ENCODE data around the gene GPC6.

Gene GPC6

GRCh38 chr13:93685900-93686299, 459.3 kb downstream of the GPC6 start:
- H3K4me3 ChIP-seq (ENCODE audit: low read depth, low read length): no peak overlapping the region
- TF ChIP-seq CTCF (IDR thresholded peaks at IDR 0.05; ENCODE audit: low read depth, low read length): no peak

- TF ChIP-seq CTCF (IDR thresholded peaks at IDR 0.05; ENCODE audit: low read depth, low read length): no peak
- H3K4me3 ChIP-seq (ENCODE audit: low read depth, low read length): no peak overlapping the region
Measured at GRCh38 chr13:93686399-93686798, 459.8 kb downstream of the GPC6 start.

GRCh38 chr13:93687261-93687660, 460.7 kb downstream of the GPC6 start:
- no peak for TF ChIP-seq CTCF (IDR thresholded peaks at IDR 0.05; ENCODE audit: low read depth, low read length)
- no peak overlapping the region for H3K4me3 ChIP-seq (ENCODE audit: low read depth, low read length)

- TF ChIP-seq CTCF (IDR thresholded peaks at IDR 0.05; ENCODE audit: low read depth, low read length): no peak
- no peak overlapping the region for H3K4me3 ChIP-seq (ENCODE audit: low read depth, low read length)
Measured at GRCh38 chr13:93689333-93689732, 462.7 kb downstream of the GPC6 start.

GRCh38 chr13:93690139-93690538, 463.5 kb downstream of the GPC6 start:
- TF ChIP-seq CTCF (IDR thresholded peaks at IDR 0.05; ENCODE audit: low read depth, low read length): no peak
- H3K4me3 ChIP-seq (ENCODE audit: low read depth, low read length): no peak overlapping the region

- TF ChIP-seq CTCF (IDR thresholded peaks at IDR 0.05; ENCODE audit: low read depth, low read length): no peak
- H3K4me3 ChIP-seq (ENCODE audit: low read depth, low read length): no peak overlapping the region
Measured at GRCh38 chr13:93698016-93698613, 471.5 kb downstream of the GPC6 start.

GRCh38 chr13:93700115-93700514, 473.5 kb downstream of the GPC6 start:
- no peak overlapping the region for H3K4me3 ChIP-seq (ENCODE audit: low read depth, low read length)
- no peak for TF ChIP-seq CTCF (IDR thresholded peaks at IDR 0.05; ENCODE audit: low read depth, low read length)

Data from WI38 (cell line).